K562 (cell line): ENCODE data around the gene DUSP19. TPM values are rescaled to one million over a fixed set of nuclear protein-coding genes. Genes with fewer than 3 reads are reported as not detected.

Experiments used
- AFF4 ChIP-seq: sonication (generic); formaldehyde crosslinking; IDR thresholded peaks from 2 replicates; pipeline ENCODE4 v1.8.0; 2023; ENCODE audit warnings: mild to moderate bottlenecking, missing genetic modification reagents
- CCNT2 ChIP-seq: IDR thresholded peaks from 2 replicates; pipeline ENCODE4 v1.6.1; 2011; ENCODE audit warnings: borderline replicate concordance, low read depth, mild to moderate bottlenecking, moderate library complexity, mixed read lengths, low read length; ENCODE audit not compliant: insufficient read length; ENCODE audit errors: extremely low read depth
- KLF16 ChIP-seq: IDR thresholded peaks from 2 replicates; pipeline ENCODE4 v1.6.1; 2016; ENCODE audit warnings: antibody characterized with exemption
- KLF6 ChIP-seq: fragments of 250-450 bp; sonication (Bioruptor Pico); IDR thresholded peaks from 2 replicates; pipeline ENCODE4 v1.4.0; 2020; ENCODE audit warnings: mild to moderate bottlenecking, moderate library complexity, borderline replicate concordance
- MAZ ChIP-seq, 2 experiments: fragments of 450-650 bp in 1 of 2; sonication (generic) in 1 of 2; formaldehyde crosslinking; IDR thresholded peaks in 1 of 2; conservative IDR thresholded peaks in 1 of 2; 2 replicates each; pipeline versions ENCODE4 v1.4.0 to v1.5.0; 2020; ENCODE audit warnings: mild to moderate bottlenecking in 1 of 2, missing genetic modification reagents in 1 of 2
- MBD2 ChIP-seq: sonication (generic); IDR thresholded peaks from 2 replicates; pipeline ENCODE4 v1.6.1; 2016; ENCODE audit warnings: low read depth, borderline replicate concordance
- MYC ChIP-seq, 2 experiments: fragments of 250-450 bp in 1 of 2; sonication (Bioruptor Pico) in 1 of 2; IDR thresholded peaks; 2 replicates each; pipeline versions ENCODE4 v1.5.1 to v1.6.1; 2012 to 2021; ENCODE audit warnings: low read depth in 2 of 2, borderline replicate concordance in 1 of 2, improper control_type of control experiment in 1 of 2, low read length in 1 of 2, mild to moderate bottlenecking in 1 of 2, moderate library complexity in 1 of 2
- NCOA6 ChIP-seq: fragments of 450-650 bp; IDR thresholded peaks from 2 replicates; pipeline ENCODE4 v1.6.1; 2017; ENCODE audit warnings: mild to moderate bottlenecking
- NR2C2 ChIP-seq, 2 experiments: fragments of 200-800 bp in 1 of 2; sonication (Bioruptor generic) in 1 of 2; sonication (generic) in 1 of 2; formaldehyde crosslinking in 1 of 2; IDR thresholded peaks; 2 replicates each; pipeline versions ENCODE4 v1.6.1 to v1.8.0; 2016 to 2022; ENCODE audit warnings: mild to moderate bottlenecking in 1 of 2, missing compliant biosample characterization in 1 of 2, missing genetic modification characterization in 1 of 2, missing genetic modification reagents in 1 of 2
- RBM39 ChIP-seq: fragments of 200-400 bp; formaldehyde crosslinking; optimal IDR thresholded peaks from 2 replicates; pipeline ENCODE3; 2018; ENCODE audit warnings: low read depth, low read length
- RCOR1 ChIP-seq, 2 experiments: IDR thresholded peaks; 2 replicates each; pipeline ENCODE4 v1.6.1; 2012; ENCODE audit warnings: low read depth in 2 of 2, low read length in 2 of 2, borderline replicate concordance in 1 of 2, improper control_type of control experiment in 1 of 2
- SAFB2 ChIP-seq: fragments of 200-400 bp; formaldehyde crosslinking; IDR thresholded peaks from 2 replicates; pipeline ENCODE4 v1.6.1; 2018; ENCODE audit warnings: borderline replicate concordance, low read length, low read depth, moderate library complexity; ENCODE audit not compliant: severe bottlenecking
- ZBTB1 ChIP-seq: sonication (generic); formaldehyde crosslinking; IDR thresholded peaks from 2 replicates; pipeline ENCODE4 v1.8.1; 2023; ENCODE audit warnings: missing genetic modification reagents, low read depth, mild to moderate bottlenecking, borderline replicate concordance
- ZNF134 ChIP-seq: fragments of 250-450 bp; sonication (Bioruptor Pico); conservative IDR thresholded peaks from 2 replicates; pipeline ENCODE4 v1.4.0; 2020
- ZNF347 ChIP-seq: fragments of 450-650 bp; formaldehyde crosslinking; IDR thresholded peaks from 2 replicates; pipeline ENCODE4 v1.4.0; 2020; ENCODE audit warnings: low read depth, mild to moderate bottlenecking, moderate library complexity
- ZNF354B ChIP-seq: fragments of 250-450 bp; sonication (Bioruptor Pico); IDR thresholded peaks from 2 replicates; pipeline ENCODE4 v1.4.0; 2020
- ZNF395 ChIP-seq: fragments of 200-800 bp; sonication (Bioruptor generic); IDR thresholded peaks from 2 replicates; pipeline ENCODE4 v1.6.1; 2017; ENCODE audit warnings: missing genetic modification characterization, missing compliant biosample characterization
- ZNF551 ChIP-seq: fragments of 250-450 bp; sonication (Bioruptor Pico); IDR thresholded peaks from 2 replicates; pipeline ENCODE4 v1.5.0; 2021; ENCODE audit warnings: mild to moderate bottlenecking, moderate library complexity
- ZNF586 ChIP-seq: fragments of 450-650 bp; formaldehyde crosslinking; conservative IDR thresholded peaks from 2 replicates; pipeline ENCODE4 v1.4.0; 2020; ENCODE audit warnings: mild to moderate bottlenecking, moderate library complexity
- ZNF696 ChIP-seq: fragments of 250-450 bp; sonication (Bioruptor Pico); conservative IDR thresholded peaks from 2 replicates; pipeline ENCODE4 v1.4.0; 2020; ENCODE audit warnings: mild to moderate bottlenecking, moderate library complexity
- polyA plus RNA-seq, 8 experiments: library from polyadenylated mRNA; depleted of rRNA in 4 of 8; stranded (reverse) in 5 of 8; unstranded in 3 of 8; fragments of >200 nt; fragmentation: Nextera tagmentation in 2 of 8; fragmentation: Illumina TruSeq in 1 of 8; extraction: Ambion mirVana in 2 of 8; extraction: Trizol in 1 of 8; gene quantifications; 2 replicates each; pipeline versions ENCODE4 v1.2.1 to v1.2.3, GENCODE V29; 2011 to 2014; ENCODE audit warnings: inconsistent platforms in 1 of 8, missing spikeins in 1 of 8
- total RNA-seq, 7 experiments: library from RNA; depleted of rRNA in 6 of 7; stranded (reverse); fragments of >200 nt in 6 of 7; fragmentation: Illumina TruSeq in 2 of 7; extraction: Trizol in 2 of 7; gene quantifications; 2 replicates each; pipeline versions ENCODE4 v1.2.1 to v1.2.3, GENCODE V29; 2011 to 2021; ENCODE audit warnings: low replicate concordance in 1 of 7

Gene DUSP19
- total and polyA plus RNA-seq, 9 of the 15 experiments (the other 6 are each of a cell fraction or from before 2014, with no cell fraction given): 1.6 to 6.3 (median 3.1) TPM

DNA sequence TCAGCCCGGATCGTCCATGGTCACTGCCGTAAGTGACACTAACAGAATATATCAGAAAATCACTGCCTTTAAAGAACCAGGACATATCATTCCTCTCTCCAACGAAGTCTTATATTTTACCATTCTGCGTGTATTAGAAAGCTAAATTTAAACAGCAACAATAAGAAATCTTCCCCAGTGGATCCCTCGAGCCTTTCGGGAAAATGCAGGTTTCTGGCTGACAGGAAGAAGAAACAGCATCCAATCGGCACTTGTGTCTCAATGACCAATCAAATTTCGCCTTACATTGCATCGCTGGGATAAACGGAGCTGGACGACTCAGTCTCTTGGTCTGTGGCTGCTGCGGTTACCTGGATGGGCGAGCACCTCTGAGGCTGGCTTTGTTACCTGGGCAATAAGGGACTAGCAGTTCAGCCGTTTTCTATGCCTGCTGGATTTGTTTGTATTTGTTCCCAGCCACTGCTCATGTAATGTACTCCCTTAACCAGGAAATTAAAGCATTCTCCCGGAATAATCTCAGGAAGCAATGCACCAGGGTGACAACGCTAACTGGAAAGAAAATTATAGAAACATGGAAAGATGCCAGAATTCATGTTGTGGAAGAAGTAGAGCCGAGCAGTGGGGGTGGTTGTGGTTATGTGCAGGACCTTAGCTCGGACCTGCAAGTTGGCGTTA lies at the start of gene DUSP19 (continued):
- TF ChIP-seq KLF6 (CRISPR knock-in tag) (no peak), MBD2 (peak; percentile 88), ZNF134 (no peak), SAFB2 (no peak), ZNF551 (CRISPR knock-in tag) (no peak), MYC (IDR thresholded peaks at IDR 0.05; ENCODE audit: low read depth, low read length) (no peak), MYC (CRISPR knock-in tag; IDR thresholded peaks at IDR 0.05; ENCODE audit: borderline replicate concordance, low read depth) (no peak), ZNF696 (CRISPR knock-in tag) (no peak), ZNF395 (0 out of 2 replicates have a peak, but pooled peaks have one; percentile 60), ZBTB1 (CRISPR knock-in tag) (peak; percentile 89; the same call in 1 of the 2 replicates), NR2C2 (CRISPR knock-in tag; IDR thresholded peaks at IDR 0.05) (no peak), NR2C2 (tag; IDR thresholded peaks at IDR 0.05) (peak; percentile 49; the same call in 1 of the 2 replicates), CCNT2 (no peak), RCOR1 (IDR thresholded peaks at IDR 0.05; ENCODE audit: borderline replicate concordance in 1 of 2, low read depth in 2 of 2, low read length in 2 of 2) (peak in 1 of 2 experiments; percentile 91; a peak in 1 of 4 replicates), KLF16 (no peak), NCOA6 (no peak; the same call in 1 of the 2 replicates), ZNF354B (CRISPR knock-in tag) (no peak), MAZ (CRISPR knock-in tag; conservative IDR thresholded peaks at IDR 0.05 in 1 of 2, IDR thresholded peaks at IDR 0.05 in 1 of 2) (no peak), ZNF347 (no peak), RBM39 (no peak), ZNF586 (CRISPR knock-in tag) (no peak), AFF4 (CRISPR knock-in tag) (peak; percentile 73; the same call in 1 of the 2 replicates)
